ENCODE data around the gene SPESP1. TPM values are rescaled to one million over a fixed set of nuclear protein-coding genes. Genes with fewer than 3 reads are reported as not detected.

SPESP1 gene
- total and polyA plus RNA-seq, 2 experiments from 2014 or later = not detected

DNA sequence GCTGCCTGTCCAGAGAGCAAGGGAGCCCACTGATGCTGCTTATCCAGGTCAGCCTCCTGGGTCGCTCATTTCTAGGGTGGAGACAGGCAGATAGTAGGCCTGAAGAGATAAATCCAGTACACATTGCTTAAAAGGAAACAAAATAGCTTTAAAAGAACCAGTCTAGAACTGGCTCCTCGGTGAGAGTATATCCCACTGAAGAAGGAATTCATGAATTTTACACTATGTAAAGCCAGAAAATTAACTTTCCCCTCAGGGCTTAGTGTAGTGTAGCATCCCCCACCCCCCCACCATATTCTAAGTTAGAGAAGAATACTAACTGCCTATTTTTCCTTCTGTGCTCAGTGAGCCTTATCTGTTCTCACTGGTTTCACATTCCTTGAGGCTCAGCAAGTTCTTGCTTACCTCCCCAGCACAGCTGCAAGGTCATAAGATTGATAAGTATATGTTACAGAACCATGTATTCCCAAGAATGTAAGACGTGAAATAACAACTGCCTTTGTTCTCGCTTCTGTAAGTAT is 53.7 kb downstream of the SPESP1 start (continued):
- TF ChIP-seq, protein P1, sequence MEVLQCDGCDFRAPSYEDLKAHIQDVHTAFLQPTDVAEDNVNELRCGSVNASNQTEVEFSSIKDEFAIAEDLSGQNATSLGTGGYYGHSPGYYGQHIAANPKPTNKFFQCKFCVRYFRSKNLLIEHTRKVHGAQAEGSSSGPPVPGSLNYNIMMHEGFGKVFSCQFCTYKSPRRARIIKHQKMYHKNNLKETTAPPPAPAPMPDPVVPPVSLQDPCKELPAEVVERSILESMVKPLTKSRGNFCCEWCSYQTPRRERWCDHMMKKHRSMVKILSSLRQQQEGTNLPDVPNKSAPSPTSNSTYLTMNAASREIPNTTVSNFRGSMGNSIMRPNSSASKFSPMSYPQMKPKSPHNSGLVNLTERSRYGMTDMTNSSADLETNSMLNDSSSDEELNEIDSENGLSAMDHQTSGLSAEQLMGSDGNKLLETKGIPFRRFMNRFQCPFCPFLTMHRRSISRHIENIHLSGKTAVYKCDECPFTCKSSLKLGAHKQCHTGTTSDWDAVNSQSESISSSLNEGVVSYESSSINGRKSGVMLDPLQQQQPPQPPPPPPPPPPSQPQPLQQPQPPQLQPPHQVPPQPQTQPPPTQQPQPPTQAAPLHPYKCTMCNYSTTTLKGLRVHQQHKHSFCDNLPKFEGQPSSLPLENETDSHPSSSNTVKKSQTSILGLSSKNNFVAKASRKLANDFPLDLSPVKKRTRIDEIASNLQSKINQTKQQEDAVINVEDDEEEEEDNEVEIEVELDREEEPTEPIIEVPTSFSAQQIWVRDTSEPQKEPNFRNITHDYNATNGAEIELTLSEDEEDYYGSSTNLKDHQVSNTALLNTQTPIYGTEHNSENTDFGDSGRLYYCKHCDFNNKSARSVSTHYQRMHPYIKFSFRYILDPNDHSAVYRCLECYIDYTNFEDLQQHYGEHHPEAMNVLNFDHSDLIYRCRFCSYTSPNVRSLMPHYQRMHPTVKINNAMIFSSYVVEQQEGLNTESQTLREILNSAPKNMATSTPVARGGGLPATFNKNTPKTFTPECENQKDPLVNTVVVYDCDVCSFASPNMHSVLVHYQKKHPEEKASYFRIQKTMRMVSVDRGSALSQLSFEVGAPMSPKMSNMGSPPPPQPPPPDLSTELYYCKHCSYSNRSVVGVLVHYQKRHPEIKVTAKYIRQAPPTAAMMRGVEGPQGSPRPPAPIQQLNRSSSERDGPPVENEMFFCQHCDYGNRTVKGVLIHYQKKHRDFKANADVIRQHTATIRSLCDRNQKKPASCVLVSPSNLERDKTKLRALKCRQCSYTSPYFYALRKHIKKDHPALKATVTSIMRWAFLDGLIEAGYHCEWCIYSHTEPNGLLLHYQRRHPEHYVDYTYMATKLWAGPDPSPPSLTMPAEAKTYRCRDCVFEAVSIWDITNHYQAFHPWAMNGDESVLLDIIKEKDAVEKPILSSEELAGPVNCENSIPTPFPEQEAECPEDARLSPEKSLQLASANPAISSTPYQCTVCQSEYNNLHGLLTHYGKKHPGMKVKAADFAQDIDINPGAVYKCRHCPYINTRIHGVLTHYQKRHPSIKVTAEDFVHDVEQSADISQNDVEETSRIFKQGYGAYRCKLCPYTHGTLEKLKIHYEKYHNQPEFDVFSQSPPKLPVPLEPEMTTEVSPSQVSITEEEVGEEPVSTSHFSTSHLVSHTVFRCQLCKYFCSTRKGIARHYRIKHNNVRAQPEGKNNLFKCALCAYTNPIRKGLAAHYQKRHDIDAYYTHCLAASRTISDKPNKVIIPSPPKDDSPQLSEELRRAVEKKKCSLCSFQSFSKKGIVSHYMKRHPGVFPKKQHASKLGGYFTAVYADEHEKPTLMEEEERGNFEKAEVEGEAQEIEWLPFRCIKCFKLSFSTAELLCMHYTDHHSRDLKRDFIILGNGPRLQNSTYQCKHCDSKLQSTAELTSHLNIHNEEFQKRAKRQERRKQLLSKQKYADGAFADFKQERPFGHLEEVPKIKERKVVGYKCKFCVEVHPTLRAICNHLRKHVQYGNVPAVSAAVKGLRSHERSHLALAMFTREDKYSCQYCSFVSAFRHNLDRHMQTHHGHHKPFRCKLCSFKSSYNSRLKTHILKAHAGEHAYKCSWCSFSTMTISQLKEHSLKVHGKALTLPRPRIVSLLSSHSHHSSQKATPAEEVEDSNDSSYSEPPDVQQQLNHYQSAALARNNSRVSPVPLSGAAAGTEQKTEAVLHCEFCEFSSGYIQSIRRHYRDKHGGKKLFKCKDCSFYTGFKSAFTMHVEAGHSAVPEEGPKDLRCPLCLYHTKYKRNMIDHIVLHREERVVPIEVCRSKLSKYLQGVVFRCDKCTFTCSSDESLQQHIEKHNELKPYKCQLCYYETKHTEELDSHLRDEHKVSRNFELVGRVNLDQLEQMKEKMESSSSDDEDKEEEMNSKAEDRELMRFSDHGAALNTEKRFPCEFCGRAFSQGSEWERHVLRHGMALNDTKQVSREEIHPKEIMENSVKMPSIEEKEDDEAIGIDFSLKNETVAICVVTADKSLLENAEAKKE (CRISPR knock-in tag; IDR thresholded peaks at IDR 0.05) = no peak
- TF ChIP-seq, protein P2, sequence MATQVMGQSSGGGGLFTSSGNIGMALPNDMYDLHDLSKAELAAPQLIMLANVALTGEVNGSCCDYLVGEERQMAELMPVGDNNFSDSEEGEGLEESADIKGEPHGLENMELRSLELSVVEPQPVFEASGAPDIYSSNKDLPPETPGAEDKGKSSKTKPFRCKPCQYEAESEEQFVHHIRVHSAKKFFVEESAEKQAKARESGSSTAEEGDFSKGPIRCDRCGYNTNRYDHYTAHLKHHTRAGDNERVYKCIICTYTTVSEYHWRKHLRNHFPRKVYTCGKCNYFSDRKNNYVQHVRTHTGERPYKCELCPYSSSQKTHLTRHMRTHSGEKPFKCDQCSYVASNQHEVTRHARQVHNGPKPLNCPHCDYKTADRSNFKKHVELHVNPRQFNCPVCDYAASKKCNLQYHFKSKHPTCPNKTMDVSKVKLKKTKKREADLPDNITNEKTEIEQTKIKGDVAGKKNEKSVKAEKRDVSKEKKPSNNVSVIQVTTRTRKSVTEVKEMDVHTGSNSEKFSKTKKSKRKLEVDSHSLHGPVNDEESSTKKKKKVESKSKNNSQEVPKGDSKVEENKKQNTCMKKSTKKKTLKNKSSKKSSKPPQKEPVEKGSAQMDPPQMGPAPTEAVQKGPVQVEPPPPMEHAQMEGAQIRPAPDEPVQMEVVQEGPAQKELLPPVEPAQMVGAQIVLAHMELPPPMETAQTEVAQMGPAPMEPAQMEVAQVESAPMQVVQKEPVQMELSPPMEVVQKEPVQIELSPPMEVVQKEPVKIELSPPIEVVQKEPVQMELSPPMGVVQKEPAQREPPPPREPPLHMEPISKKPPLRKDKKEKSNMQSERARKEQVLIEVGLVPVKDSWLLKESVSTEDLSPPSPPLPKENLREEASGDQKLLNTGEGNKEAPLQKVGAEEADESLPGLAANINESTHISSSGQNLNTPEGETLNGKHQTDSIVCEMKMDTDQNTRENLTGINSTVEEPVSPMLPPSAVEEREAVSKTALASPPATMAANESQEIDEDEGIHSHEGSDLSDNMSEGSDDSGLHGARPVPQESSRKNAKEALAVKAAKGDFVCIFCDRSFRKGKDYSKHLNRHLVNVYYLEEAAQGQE (IDR thresholded peaks at IDR 0.05; ENCODE audit: unreplicated experiment) = no peak
- TF ChIP-seq, protein P3, sequence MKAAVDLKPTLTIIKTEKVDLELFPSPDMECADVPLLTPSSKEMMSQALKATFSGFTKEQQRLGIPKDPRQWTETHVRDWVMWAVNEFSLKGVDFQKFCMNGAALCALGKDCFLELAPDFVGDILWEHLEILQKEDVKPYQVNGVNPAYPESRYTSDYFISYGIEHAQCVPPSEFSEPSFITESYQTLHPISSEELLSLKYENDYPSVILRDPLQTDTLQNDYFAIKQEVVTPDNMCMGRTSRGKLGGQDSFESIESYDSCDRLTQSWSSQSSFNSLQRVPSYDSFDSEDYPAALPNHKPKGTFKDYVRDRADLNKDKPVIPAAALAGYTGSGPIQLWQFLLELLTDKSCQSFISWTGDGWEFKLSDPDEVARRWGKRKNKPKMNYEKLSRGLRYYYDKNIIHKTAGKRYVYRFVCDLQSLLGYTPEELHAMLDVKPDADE (IDR thresholded peaks at IDR 0.05) = no peak
- TF ChIP-seq CREB1 (CRISPR knock-in tag; IDR thresholded peaks at IDR 0.05; ENCODE audit: low read depth) (no peak), POLR2AphosphoS5 (IDR thresholded peaks at IDR 0.05; ENCODE audit: low read depth) (no peak), STAT1 (IDR thresholded peaks at IDR 0.05; ENCODE audit: unreplicated experiment) (no peak), EZH2phosphoT487 (IDR thresholded peaks at IDR 0.05; ENCODE audit: unreplicated experiment) (no peak), EZH2 (IDR thresholded peaks at IDR 0.05; ENCODE audit: low read depth, unreplicated experiment) (no peak)

Data from GM23338 (cell line).